Osteoblast (primary cell): Measurements from ENCODE around the gene PROKR1. TPM values are rescaled to one million over a fixed set of nuclear protein-coding genes. Genes with fewer than 3 reads are reported as not detected.
"Not testable (repeated sequence)": the region's sequence is repeated elsewhere in the genome, so short reads cannot be mapped to it uniquely, and the experiment has no call there.

Experiments used
- DNase-seq: peaks from one replicate; pipeline ENCODE4 v3.0.0; 2011; ENCODE audit warnings: low spot score, mixed read lengths; ENCODE audit not compliant: insufficient read length; ENCODE audit errors: missing footprints
- H2AFZ ChIP-seq: 2 replicates; pipeline ENCODE4 v1.6.0; 2011; ENCODE audit warnings: mild to moderate bottlenecking, low read length
- H3K27ac ChIP-seq: 2 replicates; pipeline ENCODE4 v1.5.1; 2011; ENCODE audit warnings: mild to moderate bottlenecking, low read depth, low read length, moderate library complexity
- H3K27me3 ChIP-seq: 2 replicates; pipeline ENCODE4 v1.6.0; 2012; ENCODE audit warnings: mild to moderate bottlenecking, control low read depth, inconsistent platforms, low read length, moderate library complexity; ENCODE audit not compliant: insufficient read depth
- H3K36me3 ChIP-seq: 2 replicates; pipeline ENCODE4 v1.5.1; 2011; ENCODE audit warnings: mild to moderate bottlenecking, low read length, control low read depth, moderate library complexity; ENCODE audit not compliant: insufficient read depth
- H3K4me1 ChIP-seq: 2 replicates; pipeline ENCODE4 v1.5.1; 2011; ENCODE audit warnings: mild to moderate bottlenecking, low read length, control low read depth, moderate library complexity; ENCODE audit not compliant: insufficient read depth
- H3K4me2 ChIP-seq: 2 replicates; pipeline ENCODE4 v1.6.0; 2011; ENCODE audit warnings: mild to moderate bottlenecking, low read length; ENCODE audit not compliant: insufficient read depth
- H3K4me3 ChIP-seq: fragments of 200-600 bp; sonication (generic); 3 replicates; pipeline ENCODE4 v1.5.1; 2012; ENCODE audit warnings: mild to moderate bottlenecking, low read length, inconsistent platforms; ENCODE audit not compliant: insufficient read depth
- H3K79me2 ChIP-seq: 2 replicates; pipeline ENCODE4 v1.6.0; 2012; ENCODE audit warnings: mild to moderate bottlenecking, low read length, control low read depth, inconsistent platforms; ENCODE audit not compliant: insufficient read depth
- H3K9me3 ChIP-seq: 2 replicates; pipeline ENCODE4 v1.5.1; 2011; ENCODE audit warnings: low read depth, low read length, control low read depth
- H4K20me1 ChIP-seq: 2 replicates; pipeline ENCODE4 v1.6.0; 2012; ENCODE audit warnings: mild to moderate bottlenecking, low read length, control low read depth; ENCODE audit not compliant: insufficient read depth
- CTCF ChIP-seq: IDR thresholded peaks from 2 replicates; pipeline ENCODE4 v1.5.1; 2011; ENCODE audit warnings: mild to moderate bottlenecking, low read depth, low read length, moderate library complexity; ENCODE audit errors: extremely low read depth
- total RNA-seq: library from RNA; depleted of rRNA; stranded (reverse); fragments of >200 nt; gene quantifications from 2 replicates; pipeline ENCODE4 v1.2.3, GENCODE V29; 2012

Gene PROKR1
- total RNA-seq, result not detected in 2 replicates

GRCh38 chr2:68643011-68643873 is at the start of gene PROKR1:
PROKR1 (plus strand) TSS chr2:68643579; CDS start chr2:68645822, 2,243 bp downstream.
- Histone ChIP-seq H3K4me3 (peak within 1 kb of the TSS; percentile 56), H4K20me1 (no peaks in the 10 kb centered on the region), H3K9me3 (no peaks in the 10 kb centered on the region), H3K36me3 (no peaks in the 10 kb centered on the region), H3K79me2 (no peaks in the 10 kb centered on the region), H2AFZ (no peak within 1 kb of the TSS), H3K27ac (no peak within 1 kb of the TSS), H3K4me2 (peak within 1 kb of the TSS; percentile 68), H3K27me3 (peaks cover 63% of the 10 kb centered on the region), H3K4me1 (peaks cover 8% of the 10 kb centered on the region)
- DNase-seq, result peak; percentile 84
- TF ChIP-seq CTCF, result no peak

GRCh38 chr2:68594041-68594440 is 49.3 kb upstream of the PROKR1 start:
- Histone ChIP-seq H3K4me2 (no peak overlapping the region), H3K79me2 (no peaks in the 10 kb centered on the region), H2AFZ (no peak overlapping the region), H3K27me3 (no peaks in the 10 kb centered on the region), H3K36me3 (no peaks in the 10 kb centered on the region), H3K27ac (no peak overlapping the region), H3K4me3 (no peak overlapping the region), H4K20me1 (no peaks in the 10 kb centered on the region), H3K4me1 (no peaks in the 10 kb centered on the region), H3K9me3 (no peaks in the 10 kb centered on the region)
- no peak for TF ChIP-seq CTCF
- no peak for DNase-seq

GRCh38 chr2:68594674-68595492 is 48.5 kb upstream of the PROKR1 start:
- TF ChIP-seq CTCF, result peak; percentile 93
- Histone ChIP-seq H3K9me3 (no peaks in the 10 kb centered on the region), H3K27me3 (no peaks in the 10 kb centered on the region), H3K4me2 (peak overlapping the region; percentile 46), H3K36me3 (no peaks in the 10 kb centered on the region), H4K20me1 (no peaks in the 10 kb centered on the region), H3K4me1 (no peaks in the 10 kb centered on the region), H3K79me2 (no peaks in the 10 kb centered on the region), H2AFZ (peak overlapping the region; percentile 16), H3K4me3 (no peak overlapping the region), H3K27ac (no peak overlapping the region)
- DNase-seq, result no peak

- not testable (repeated sequence) for H3K79me2 ChIP-seq, H3K36me3 ChIP-seq, DNase-seq, H3K27me3 ChIP-seq, H4K20me1 ChIP-seq, H2AFZ ChIP-seq, H3K4me1 ChIP-seq, H3K4me2 ChIP-seq, H3K4me3 ChIP-seq, H3K9me3 ChIP-seq, H3K27ac ChIP-seq
Measured at GRCh38 chr2:68595493-68595785, 47.9 kb upstream of the PROKR1 start.

- H3K36me3 ChIP-seq, H2AFZ ChIP-seq, H3K79me2 ChIP-seq, DNase-seq, H3K4me3 ChIP-seq, H3K4me1 ChIP-seq, H3K27me3 ChIP-seq, H4K20me1 ChIP-seq, H3K9me3 ChIP-seq, H3K27ac ChIP-seq, H3K4me2 ChIP-seq: not testable (repeated sequence)
Measured at GRCh38 chr2:68600495-68600894, 42.9 kb upstream of the PROKR1 start.
